ENCODE results near the gene SMAD2. TPM values are rescaled to one million over a fixed set of nuclear protein-coding genes. Genes with fewer than 3 reads are reported as not detected.

SMAD2 gene
- total RNA-seq, 1 donor from 2014 or later: 76.6 TPM

- H3K27me3 ChIP-seq (ENCODE audit: control insufficient read depth, insufficient read depth, low read length): no peaks in the 10 kb centered on the region
- no peak overlapping the region for H3K4me3 ChIP-seq (ENCODE audit: low read depth, low read length)
- no peak for TF ChIP-seq CTCF (IDR thresholded peaks at IDR 0.05; ENCODE audit: insufficient read depth, low read length, severe bottlenecking)
- peaks cover 4% of the 10 kb centered on the region for H3K36me3 ChIP-seq (ENCODE audit: control insufficient read depth, insufficient read depth, low read length)
- FAIRE-seq (no peak), DNase-seq (ENCODE audit: low read depth) (no peak)
Observed at GRCh38 chr18:47858607-47859006, 71.9 kb downstream of the SMAD2 start.

- H3K4me3 ChIP-seq (ENCODE audit: low read depth, low read length): no peak overlapping the region
- no peak for TF ChIP-seq CTCF (IDR thresholded peaks at IDR 0.05; ENCODE audit: insufficient read depth, low read length, severe bottlenecking)
- H3K27me3 ChIP-seq (ENCODE audit: control insufficient read depth, insufficient read depth, low read length): no peaks in the 10 kb centered on the region
- no peak for FAIRE-seq
- no peak for DNase-seq (ENCODE audit: low read depth)
- H3K36me3 ChIP-seq (ENCODE audit: control insufficient read depth, insufficient read depth, low read length): peaks cover 4% of the 10 kb centered on the region
Observed at GRCh38 chr18:47847635-47848034, 82.8 kb downstream of the SMAD2 start.

GRCh38 chr18:47846431-47846830 lies 84.0 kb downstream of the SMAD2 start:
- no peak for TF ChIP-seq CTCF (IDR thresholded peaks at IDR 0.05; ENCODE audit: insufficient read depth, low read length, severe bottlenecking)
- H3K27me3 ChIP-seq (ENCODE audit: control insufficient read depth, insufficient read depth, low read length): no peaks in the 10 kb centered on the region
- H3K36me3 ChIP-seq (ENCODE audit: control insufficient read depth, insufficient read depth, low read length): peaks cover 5% of the 10 kb centered on the region
- H3K4me3 ChIP-seq (ENCODE audit: low read depth, low read length): no peak overlapping the region
- DNase-seq (ENCODE audit: low read depth): no peak
- FAIRE-seq: no peak

GRCh38 chr18:47844828-47845498 lies 85.5 kb downstream of the SMAD2 start:
- Histone ChIP-seq H3K36me3 (ENCODE audit: control insufficient read depth, insufficient read depth, low read length) (peaks cover 5% of the 10 kb centered on the region), H3K4me3 (ENCODE audit: low read depth, low read length) (no peak overlapping the region), H3K27me3 (ENCODE audit: control insufficient read depth, insufficient read depth, low read length) (no peaks in the 10 kb centered on the region)
- TF ChIP-seq CTCF (IDR thresholded peaks at IDR 0.05; ENCODE audit: insufficient read depth, low read length, severe bottlenecking): no peak
- no peak for DNase-seq (ENCODE audit: low read depth)
- no peak for FAIRE-seq

GRCh38 chr18:47842836-47843235 lies 87.6 kb downstream of the SMAD2 start:
- no peak for TF ChIP-seq CTCF (IDR thresholded peaks at IDR 0.05; ENCODE audit: insufficient read depth, low read length, severe bottlenecking)
- DNase-seq (ENCODE audit: low read depth): no peak
- Histone ChIP-seq H3K27me3 (ENCODE audit: control insufficient read depth, insufficient read depth, low read length) (no peaks in the 10 kb centered on the region), H3K36me3 (ENCODE audit: control insufficient read depth, insufficient read depth, low read length) (peaks cover 4% of the 10 kb centered on the region), H3K4me3 (ENCODE audit: low read depth, low read length) (no peak overlapping the region)
- FAIRE-seq: no peak

GRCh38 chr18:47838396-47838795 lies 92.1 kb downstream of the SMAD2 start:
- H3K4me3 ChIP-seq (ENCODE audit: low read depth, low read length): no peak overlapping the region
- DNase-seq (ENCODE audit: low read depth) (no peak), FAIRE-seq (no peak)
- peaks cover 4% of the 10 kb centered on the region for H3K36me3 ChIP-seq (ENCODE audit: control insufficient read depth, insufficient read depth, low read length)
- H3K27me3 ChIP-seq (ENCODE audit: control insufficient read depth, insufficient read depth, low read length): no peaks in the 10 kb centered on the region
- no peak for TF ChIP-seq CTCF (IDR thresholded peaks at IDR 0.05; ENCODE audit: insufficient read depth, low read length, severe bottlenecking)

All from bronchial epithelial cell (primary cell).